HG03108 (cell line): ENCODE data around the gene ZZZ3.
"Not testable (repeated sequence)": the region's sequence is repeated elsewhere in the genome, so short reads cannot be mapped to it uniquely, and the experiment has no call there.

Experiments
- ATAC-seq: cut with Tn5 transposase; IDR thresholded peaks from one replicate; pipeline ENCODE4 v1.9.1; 2021; ENCODE audit warnings: moderate library complexity; ENCODE audit not compliant: unreplicated experiment

The ZZZ3 gene

GRCh38 chr1:77682460-77683159 lies at the start of gene ZZZ3:
Gene ZZZ3, minus strand, starts transcription at chr1:77682658. Its CDS starts 49,304 bp downstream, at chr1:77633354.
- ATAC-seq, result peak; percentile 69

- no peak for ATAC-seq
Observed at GRCh38 chr1:77732090-77732489, 49.6 kb upstream of the ZZZ3 start.

GRCh38 chr1:77725706-77726105 lies 43.2 kb upstream of the ZZZ3 start:
- ATAC-seq, result no peak

- ATAC-seq, result no peak
Observed at GRCh38 chr1:77718181-77718580, 35.7 kb upstream of the ZZZ3 start.

- no peak for ATAC-seq
Observed at GRCh38 chr1:77716065-77716464, 33.6 kb upstream of the ZZZ3 start.

- no peak for ATAC-seq
Observed at GRCh38 chr1:77709727-77710126, 27.3 kb upstream of the ZZZ3 start.

- no peak for ATAC-seq
Observed at GRCh38 chr1:77706321-77706720, 23.9 kb upstream of the ZZZ3 start.

GRCh38 chr1:77704736-77705135 lies 22.3 kb upstream of the ZZZ3 start:
- no peak for ATAC-seq

- not testable (repeated sequence) for ATAC-seq
Observed at GRCh38 chr1:77699673-77700072, 17.2 kb upstream of the ZZZ3 start.

- ATAC-seq, result no peak
Observed at GRCh38 chr1:77697441-77697840, 15.0 kb upstream of the ZZZ3 start.

- ATAC-seq, result no peak
Observed at GRCh38 chr1:77688939-77689338, 6.5 kb upstream of the ZZZ3 start.

- ATAC-seq, result no peak
Observed at GRCh38 chr1:77687519-77687906, 5.1 kb upstream of the ZZZ3 start.

GRCh38 chr1:77686796-77687518 lies 4.5 kb upstream of the ZZZ3 start:
- no peak for ATAC-seq

- peak; percentile 70 for ATAC-seq
Observed at GRCh38 chr1:77683160-77684148, 996 bp upstream of the ZZZ3 start.

- no peak for ATAC-seq
Observed at GRCh38 chr1:77680173-77680572, 2.3 kb downstream of the ZZZ3 start.

GRCh38 chr1:77678660-77679610 lies 3.5 kb downstream of the ZZZ3 start:
- ATAC-seq, result no peak

- not testable (repeated sequence) for ATAC-seq
Observed at GRCh38 chr1:77674807-77675206, 7.7 kb downstream of the ZZZ3 start.

GRCh38 chr1:77673716-77674355 lies 8.6 kb downstream of the ZZZ3 start:
- ATAC-seq, result no peak

GRCh38 chr1:77673030-77673429 lies 9.4 kb downstream of the ZZZ3 start:
- ATAC-seq, result no peak

GRCh38 chr1:77672374-77672773 lies 10.1 kb downstream of the ZZZ3 start:
- ATAC-seq, result no peak
